Activated CD8-positive, alpha-beta memory T cell treated with anti-CD3 and anti-CD28 coated beads for 48 hours (primary cell): Measurements from ENCODE around the gene C6orf89.
"Not testable (repeated sequence)": the region's sequence is repeated elsewhere in the genome, so short reads cannot be mapped to it uniquely, and the experiment has no call there.

Source experiments
- DNase-seq, 3 experiments: peaks; one replicate each; pipeline ENCODE4 v3.0.0-alpha.2; 2020; ENCODE audit warnings: low read depth in 2 of 3, low spot score in 2 of 3

The C6orf89 gene

DNA sequence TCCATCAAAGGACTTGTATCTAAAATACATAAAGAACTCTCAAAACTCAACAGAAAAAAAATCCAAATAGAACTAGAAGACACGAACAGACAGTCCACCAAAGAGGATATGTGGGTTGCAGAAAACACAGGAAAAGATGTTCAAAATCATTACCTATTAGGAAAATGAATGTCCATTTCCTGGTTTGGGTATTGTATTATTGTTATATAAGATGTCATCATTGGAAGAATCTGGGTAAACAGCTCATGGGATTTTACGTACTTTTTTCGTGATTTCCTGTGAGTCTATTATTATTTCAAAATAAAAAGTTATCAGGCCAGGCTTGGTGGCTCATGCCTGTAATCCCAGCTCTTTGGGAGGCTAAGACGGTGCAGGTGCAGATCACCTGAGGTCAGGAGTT is 59.5 kb downstream of the C6orf89 start:
- no peak for DNase-seq

DNA sequence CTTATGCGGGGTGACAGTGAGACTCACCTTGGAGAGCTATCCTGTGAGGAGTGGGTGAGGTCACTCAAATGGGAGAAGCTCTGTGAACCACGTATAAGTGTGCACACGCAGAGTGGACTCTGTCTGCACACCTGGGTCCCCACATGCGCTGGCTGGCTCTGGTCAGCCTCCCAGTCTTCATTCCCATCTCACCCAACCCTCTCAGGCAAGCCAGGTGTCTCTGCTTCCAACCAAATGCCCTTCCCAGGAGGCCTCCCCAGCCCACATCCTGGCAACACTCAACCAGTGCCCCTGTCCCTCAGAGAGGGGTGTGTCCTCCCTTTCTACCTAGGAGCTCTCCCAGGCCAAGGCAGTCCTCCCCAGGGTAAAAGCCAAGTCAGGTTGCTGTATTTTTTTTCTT is 60.8 kb downstream of the C6orf89 start:
- no peak for DNase-seq

DNA sequence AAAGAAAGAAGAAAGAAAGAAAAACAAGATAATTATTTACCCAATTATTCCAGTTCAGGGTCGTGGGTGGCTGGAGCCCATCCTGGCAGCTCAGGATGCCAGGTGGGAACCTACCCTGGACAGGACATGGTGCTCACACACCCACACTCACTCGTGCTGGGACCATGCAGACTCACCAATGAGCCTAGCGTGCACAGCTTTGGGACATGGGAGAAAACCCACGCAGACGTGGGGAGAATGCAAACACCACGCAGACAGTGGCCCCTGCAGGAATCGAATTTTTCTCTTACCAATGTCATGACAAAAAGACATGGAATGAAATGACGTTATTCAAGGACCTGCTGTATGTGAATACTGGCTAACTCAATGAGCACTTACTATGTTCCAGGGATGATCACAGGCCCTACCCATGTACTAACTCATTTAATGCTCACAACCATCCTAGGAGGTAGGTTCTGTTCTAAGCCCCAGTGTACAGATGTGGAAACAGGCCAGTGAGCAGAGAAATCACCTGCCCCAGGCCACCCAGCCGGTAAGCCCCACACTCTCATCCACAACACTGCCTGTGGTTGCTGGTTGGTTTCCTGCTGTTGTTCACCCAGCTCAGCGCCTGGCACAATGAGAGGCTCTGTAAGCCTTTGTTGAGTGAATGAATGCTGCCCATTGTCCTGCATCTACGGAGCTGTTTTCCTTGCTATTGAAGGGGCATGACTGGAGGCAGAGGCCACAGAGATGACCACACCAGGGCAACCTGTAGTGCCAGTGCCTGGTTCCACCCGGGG is 62.0 kb downstream of the C6orf89 start:
- DNase-seq: no peak

DNA sequence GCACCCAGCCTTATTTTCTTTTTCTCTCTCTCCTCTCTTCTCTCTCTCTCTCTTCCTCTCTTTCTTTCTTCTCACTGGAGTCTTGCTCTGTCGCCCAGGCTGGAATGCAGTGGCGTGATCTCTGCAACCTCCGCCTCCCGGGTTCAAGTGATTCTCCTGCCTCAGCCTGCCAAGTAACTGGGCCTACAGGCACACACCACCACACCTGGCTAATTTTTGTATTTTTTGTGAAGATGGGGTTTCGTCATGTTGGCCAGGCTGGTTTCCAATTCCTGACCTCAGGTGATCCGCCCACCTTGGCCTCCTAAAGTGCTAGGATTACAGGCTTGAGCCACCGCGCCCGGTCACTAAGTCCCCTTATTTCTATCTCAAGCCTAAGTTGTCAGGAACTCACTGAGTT is 63.3 kb downstream of the C6orf89 start:
- not testable (repeated sequence) for DNase-seq

DNA sequence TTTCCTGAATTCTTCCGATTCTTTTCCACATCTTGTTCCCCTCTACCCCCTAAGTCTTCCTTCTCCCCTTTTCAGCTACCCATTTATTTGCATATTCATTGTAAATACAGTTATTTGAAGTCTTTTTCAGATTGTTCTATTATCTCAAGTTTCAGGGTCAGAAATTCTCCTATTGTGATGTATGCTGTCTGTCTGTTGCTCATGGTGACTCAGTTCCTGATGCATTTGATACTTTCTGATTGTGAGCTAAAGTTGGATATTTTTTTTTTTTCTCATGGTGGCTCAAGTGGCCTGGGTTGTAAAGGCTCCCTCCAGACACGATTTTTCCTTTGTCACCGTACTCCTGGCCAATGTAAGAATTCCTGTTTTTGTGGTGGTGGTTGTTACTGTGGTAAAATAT is 63.9 kb downstream of the C6orf89 start:
- DNase-seq: no peak

DNA sequence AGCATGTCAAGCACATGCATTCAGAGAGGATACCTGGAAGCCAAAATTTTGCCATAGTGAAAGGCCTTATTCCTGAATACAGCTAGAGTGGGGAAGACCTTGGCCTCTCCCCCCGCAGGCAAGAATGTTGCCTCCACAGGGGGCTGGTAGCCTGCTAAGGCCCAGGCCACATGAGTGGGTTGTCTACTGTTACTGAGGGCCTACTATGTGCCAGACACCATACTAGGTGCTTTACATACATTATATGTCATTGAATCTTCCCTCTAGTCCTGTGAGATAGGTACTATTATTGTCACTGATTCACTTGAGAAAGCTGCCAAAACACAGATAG is 68.1 kb downstream of the C6orf89 start:
- no peak for DNase-seq

DNA sequence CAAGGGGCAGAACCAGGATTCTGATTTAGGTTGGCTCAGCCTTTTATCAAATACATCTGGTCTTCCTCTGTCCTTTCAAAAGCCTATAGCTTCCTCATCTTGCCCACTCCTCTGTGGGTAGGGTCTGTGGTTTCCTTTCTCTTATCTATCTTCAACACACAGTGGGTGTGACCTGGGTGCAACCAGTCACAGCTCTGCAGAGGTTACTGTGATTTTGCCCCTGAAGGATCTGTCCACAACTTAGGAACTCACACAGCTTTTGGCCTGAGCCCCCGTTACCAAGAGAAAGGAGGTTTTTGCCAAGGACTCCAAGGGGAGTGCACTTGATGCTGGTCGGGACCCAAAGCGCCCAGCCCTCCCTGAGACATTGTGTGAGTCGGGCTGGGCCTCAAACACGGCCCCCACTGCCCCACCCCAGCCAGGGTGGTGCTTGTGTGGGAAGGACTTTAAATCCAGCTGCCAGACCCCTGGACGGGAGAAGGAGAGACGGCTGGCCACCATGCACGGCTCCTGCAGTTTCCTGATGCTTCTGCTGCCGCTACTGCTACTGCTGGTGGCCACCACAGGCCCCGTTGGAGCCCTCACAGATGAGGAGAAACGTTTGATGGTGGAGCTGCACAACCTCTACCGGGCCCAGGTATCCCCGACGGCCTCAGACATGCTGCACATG is 68.6 kb downstream of the C6orf89 start, which contains the start of gene PI16:
PI16 (plus strand) TSS at position 477 of the 670 bp plus-strand sequence; CDS start at position 500, 23 bp downstream.
- no peak for DNase-seq

DNA sequence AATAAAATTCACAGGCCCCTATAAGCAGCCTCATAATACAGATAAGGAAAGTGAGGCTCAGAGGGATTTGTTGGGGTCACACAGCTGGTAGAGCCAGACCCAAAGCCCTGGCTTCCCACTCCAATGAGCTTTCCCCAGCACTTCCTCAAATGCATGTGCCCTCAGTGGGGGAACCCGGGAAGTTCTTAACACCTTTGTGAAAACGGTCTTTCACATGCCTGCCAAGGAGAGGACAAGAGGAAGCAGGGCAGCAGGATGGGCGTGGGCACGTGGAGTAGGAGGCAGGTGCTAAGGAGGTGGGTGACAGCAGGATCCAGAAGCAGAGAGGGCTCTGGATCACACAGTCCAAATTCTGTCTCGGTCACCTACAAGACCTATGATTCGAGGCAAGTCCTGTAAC is 69.4 kb downstream of the C6orf89 start:
- no peak for DNase-seq

DNA sequence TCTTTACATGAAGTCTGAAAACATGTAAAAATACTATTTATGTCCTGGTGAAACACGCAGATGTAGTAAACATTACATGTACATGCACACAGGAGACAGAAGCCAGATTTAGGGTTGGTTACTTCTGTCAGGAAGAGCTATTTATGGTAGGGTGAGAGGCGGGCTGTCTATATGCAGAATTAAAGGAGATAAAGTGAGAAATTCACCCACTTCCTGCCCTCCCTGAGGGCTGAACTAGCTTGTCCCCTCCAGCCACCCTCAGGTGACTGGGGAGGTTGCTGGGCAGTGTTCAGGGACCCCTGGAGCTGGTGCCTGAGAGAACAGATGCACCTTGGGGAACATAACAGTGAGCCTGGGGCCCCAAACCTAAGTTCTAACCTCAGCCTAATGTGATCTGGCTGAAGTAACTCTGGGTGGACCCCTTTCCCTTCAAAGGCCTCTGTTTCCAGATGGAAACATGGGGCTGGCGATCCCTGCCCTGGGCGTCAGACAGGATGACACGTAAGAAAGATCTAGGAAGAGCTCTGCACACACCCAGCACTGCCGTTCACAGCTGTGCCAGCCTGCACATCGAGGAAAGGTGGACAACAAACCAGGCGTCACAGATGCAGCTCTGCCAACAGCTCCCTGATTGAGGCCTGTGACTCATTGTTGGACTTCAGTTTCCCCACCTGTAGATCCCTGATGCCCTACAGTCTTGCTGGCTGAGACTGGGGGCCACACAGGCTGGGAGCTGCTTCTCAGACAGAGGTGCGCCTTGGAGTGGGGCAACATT is 70.1 kb downstream of the C6orf89 start:
- DNase-seq: no peak

DNA sequence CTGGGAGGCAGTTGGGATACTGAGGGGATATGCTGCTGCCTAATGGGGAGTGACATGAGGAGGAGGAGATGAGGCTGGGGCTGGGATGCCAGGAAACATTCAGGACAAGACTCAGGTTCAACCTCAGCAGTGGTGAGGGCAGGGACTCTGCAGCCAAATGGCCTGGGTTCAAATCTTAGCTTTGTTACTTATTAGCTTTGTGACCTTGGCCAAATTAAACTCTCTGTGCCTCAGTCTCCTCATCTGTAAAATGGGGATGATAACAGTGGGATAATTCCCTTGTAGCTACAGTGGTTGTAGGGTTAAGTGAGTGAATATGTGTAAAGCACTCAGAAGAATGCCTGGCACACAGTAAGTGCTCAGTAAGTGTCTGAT is 70.7 kb downstream of the C6orf89 start:
- DNase-seq: no peak

DNA sequence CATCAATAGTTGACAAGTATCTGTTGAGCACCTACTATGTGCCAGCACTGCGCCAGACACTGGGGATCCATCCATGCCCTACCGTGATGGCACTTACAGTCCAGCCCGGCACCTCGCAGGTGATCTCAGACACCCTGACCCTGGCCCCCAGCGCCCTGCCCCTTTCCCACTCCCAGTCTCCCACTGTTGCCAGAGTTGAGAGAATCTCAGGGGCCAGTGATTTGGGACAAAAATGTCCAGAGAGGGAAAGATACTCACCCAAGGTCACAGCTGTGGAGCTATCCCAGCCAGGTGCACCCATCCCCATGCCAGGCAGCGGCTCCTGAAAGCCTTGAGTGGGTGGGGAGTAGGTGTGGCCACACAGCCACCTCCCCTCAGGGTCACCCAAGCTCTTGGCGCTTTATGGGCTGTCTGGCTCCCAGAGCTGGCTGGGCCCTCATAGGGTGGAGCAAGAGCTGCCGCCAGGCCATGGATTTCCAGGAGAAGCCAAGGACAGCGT is 72.1 kb downstream of the C6orf89 start:
- no peak for DNase-seq

DNA sequence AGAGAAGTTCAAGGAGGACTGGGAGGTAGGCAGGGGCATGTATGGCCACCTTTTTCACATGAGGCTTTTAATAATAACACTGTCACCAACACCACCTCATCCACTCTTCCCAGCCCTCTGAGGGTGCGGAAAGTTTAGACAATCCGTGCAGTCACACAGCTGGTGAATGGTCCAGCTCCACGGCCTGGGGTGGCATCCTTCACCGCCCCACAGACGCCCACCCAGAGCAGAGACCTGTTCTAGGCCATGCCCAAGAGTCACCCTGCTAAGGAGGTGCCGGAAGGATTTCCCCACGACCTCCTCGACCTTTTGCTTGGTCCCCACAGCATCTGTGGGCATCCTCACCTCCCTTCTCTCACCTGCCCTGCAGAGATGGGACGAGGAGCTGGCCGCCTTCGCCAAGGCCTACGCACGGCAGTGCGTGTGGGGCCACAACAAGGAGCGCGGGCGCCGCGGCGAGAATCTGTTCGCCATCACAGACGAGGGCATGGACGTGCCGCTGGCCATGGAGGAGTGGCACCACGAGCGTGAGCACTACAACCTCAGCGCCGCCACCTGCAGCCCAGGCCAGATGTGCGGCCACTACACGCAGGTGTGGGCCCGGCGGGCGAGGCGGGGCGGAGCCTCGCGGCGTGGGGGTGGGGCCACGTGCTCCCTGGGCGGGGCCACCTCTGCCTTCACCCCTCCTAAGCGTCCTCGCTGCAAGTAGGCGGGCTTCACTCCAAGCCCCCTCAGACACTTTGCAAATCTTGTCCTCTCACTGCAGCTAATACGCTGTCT is 73.2 kb downstream of the C6orf89 start:
- no peak for DNase-seq

DNA sequence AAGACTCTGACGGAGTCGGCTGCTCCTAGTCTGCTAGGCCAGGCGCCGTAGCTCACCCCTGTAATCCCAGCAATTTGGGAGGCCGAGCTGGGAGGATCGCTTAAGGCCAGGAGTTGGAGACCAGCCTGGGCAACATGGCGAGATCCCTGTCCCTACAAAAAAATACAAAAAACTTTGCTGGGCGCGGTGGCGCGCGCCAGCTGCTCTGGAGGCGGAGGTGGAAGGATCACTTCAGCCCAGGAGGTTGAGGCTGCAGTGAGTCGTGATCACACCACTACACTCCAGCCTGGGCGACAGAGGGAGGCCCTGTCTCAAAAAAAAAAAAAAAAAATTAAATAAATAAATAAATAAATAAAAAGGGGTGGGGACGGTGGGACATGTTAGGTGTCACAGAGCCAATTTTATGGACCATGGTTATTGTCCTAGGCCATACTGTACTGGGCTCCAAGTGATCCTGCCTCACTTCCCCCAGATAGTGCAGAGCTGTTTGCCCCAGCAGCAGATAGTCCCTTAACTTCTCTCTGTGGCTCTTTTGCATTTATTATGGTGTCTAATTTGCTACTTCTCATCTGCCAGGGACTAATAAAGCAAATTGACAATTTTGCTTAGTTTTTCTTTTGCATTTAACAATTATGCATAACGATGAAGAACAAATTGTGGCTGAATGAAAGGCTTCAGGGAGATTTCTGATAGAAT is 74.0 kb downstream of the C6orf89 start:
- DNase-seq: no peak

DNA sequence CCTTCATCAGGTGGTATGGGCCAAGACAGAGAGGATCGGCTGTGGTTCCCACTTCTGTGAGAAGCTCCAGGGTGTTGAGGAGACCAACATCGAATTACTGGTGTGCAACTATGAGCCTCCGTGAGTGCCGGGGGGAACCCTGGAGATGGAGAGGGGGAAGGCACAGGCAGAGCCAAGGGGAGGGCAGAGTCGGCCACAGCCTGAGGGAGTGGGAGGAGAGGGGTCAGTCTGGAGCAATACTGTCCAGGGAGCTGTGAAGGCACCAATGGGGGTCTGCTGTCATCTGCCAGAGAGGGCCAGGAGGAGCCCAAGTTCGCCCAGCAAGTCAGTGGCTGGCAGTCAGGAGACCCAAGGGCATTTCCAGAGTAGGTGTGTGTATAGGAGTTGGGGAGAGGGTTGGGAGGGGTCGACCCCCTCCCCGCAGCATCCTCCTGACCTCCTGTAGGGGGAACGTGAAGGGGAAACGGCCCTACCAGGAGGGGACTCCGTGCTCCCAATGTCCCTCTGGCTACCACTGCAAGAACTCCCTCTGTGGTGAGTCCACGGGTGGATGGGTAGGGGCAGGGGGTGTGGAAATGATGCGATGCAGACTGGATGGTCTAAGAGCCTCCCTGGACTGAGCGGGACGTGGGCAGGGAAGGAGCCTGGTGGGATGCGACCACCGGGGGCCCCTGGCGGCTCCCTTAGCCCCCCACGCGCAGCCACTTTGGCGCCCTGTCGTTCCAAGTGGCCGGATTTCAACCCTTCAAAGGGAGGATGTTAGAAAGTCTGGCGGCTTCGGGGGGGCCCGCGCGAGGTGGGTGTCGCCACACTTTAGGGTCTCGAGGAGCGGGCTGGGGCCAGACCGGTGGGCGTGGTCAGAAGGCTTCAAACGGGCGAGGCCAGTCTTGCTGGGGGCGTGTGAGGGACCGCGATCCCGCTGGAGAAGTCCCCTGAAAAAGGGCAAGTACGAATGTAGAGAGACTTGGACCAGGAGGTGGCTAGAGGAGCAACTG is 76.0 kb downstream of the C6orf89 start:
- no peak for DNase-seq

DNA sequence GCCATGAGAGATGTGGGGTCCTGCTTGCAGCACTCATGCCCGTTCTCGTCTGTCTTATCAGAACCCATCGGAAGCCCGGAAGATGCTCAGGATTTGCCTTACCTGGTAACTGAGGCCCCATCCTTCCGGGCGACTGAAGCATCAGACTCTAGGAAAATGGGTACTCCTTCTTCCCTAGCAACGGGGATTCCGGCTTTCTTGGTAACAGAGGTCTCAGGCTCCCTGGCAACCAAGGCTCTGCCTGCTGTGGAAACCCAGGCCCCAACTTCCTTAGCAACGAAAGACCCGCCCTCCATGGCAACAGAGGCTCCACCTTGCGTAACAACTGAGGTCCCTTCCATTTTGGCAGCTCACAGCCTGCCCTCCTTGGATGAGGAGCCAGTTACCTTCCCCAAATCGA is 77.1 kb downstream of the C6orf89 start:
- peak in 1 of 3 experiments; percentile 14 for DNase-seq

DNA sequence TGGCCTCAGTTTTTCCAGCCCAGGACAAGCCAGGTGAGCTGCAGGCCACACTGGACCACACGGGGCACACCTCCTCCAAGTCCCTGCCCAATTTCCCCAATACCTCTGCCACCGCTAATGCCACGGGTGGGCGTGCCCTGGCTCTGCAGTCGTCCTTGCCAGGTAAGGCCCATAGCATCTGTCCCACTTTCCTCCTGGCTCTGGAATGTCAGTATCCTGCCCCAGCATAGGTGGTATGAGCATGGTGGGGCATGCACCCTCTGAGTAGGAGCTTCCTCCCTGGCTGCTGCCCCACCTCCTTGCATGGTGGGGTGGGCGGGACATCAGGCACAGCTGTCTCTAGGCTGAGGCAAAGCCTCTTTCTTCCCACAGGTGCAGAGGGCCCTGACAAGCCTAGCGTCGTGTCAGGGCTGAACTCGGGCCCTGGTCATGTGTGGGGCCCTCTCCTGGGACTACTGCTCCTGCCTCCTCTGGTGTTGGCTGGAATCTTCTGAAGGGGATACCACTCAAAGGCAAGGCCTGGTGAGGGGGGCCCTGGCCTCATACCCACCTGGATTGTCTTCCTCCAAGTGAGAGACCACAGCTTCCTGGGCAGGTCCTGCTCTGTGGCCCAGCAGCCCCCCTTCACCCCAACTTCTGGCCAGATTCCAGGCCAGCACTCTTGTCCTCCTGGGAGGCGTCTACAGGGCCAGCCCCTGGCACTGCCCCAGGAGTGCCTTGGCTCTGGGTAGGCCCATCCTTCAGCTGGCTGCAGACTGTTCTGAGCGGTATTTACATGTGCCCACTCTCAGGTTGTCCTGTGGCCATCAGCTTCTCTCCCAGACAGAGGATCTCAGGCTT is 77.9 kb downstream of the C6orf89 start:
- no peak for DNase-seq

DNA sequence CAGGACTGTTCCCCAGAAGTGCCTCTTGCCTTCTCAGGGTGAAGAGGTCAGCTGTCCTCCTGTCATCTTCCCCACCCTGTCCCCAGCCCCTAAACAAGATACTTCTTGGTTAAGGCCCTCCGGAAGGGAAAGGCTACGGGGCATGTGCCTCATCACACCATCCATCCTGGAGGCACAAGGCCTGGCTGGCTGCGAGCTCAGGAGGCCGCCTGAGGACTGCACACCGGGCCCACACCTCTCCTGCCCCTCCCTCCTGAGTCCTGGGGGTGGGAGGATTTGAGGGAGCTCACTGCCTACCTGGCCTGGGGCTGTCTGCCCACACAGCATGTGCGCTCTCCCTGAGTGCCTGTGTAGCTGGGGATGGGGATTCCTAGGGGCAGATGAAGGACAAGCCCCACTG is 78.6 kb downstream of the C6orf89 start:
- no peak for DNase-seq

DNA sequence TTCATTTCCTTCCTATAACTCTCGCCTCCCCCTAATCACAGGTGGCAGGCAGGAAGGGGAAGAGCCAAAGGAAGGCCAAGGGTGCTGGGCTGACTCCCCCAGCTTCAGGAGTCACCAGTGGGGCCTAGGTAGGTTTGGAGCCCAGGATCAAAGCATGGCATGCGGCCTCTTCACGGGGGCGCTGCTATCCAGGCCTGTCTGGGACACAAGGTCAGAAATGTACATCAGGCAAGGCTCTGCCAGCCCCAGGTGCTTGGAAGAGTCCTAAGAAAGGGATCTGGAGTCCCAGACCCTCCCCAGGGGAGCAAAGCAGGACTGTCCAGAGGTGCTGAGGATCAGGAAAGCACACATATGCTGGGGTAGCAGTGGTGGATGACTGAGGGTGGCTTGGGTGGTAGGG is 79.2 kb downstream of the C6orf89 start:
- DNase-seq: no peak
